H1 (cell line): ENCODE data around the gene RIF1. TPM values are rescaled to one million over a fixed set of nuclear protein-coding genes. Genes with fewer than 3 reads are reported as not detected.

Experiments
- CTCF ChIA-PET: fragments of 300-600 bp; sonication (Branson Sonifier 250); formaldehyde crosslinking; loops from one replicate; lab custom pipeline; 2021; ENCODE audit not compliant: partially characterized antibody; lab: Charles Lee
- POLR2A ChIA-PET: fragments of 300-600 bp; sonication (Branson Sonifier 250); formaldehyde crosslinking; loops from one replicate; lab custom pipeline; 2021; ENCODE audit warnings: inconsistent platforms; ENCODE audit not compliant: partially characterized antibody; lab: Charles Lee
- DNase-seq, 2 experiments: peaks; one replicate each; pipeline versions ENCODE4 v3.0.0 to v3.0.0-alpha.2; 2010 to 2022; ENCODE audit warnings: low spot score in 2 of 2, low read depth in 1 of 2, mixed read lengths in 1 of 2
- FAIRE-seq: peaks from 2 replicates; lab custom pipeline; 2011; peaks lifted over from hg19 to GRCh38; lab: Jason Lieb, UNC
- H2AFZ ChIP-seq: 2 replicates; pipeline ENCODE4 v1.8.1; 2012; ENCODE audit warnings: low read length, inconsistent platforms
- H2AK5ac ChIP-seq: 2 replicates; pipeline ENCODE4 v1.6.1; 2013; ENCODE audit warnings: low read depth, low read length
- H2BK120ac ChIP-seq: replicated peaks from 2 replicates; pipeline ENCODE3; 2013; ENCODE audit warnings: low read depth, low read length, inconsistent platforms
- H2BK12ac ChIP-seq: 2 replicates; pipeline ENCODE4 v1.6.1; 2013; ENCODE audit warnings: low read depth, low read length
- H2BK15ac ChIP-seq: 2 replicates; pipeline ENCODE4 v1.6.1; 2013; ENCODE audit warnings: low read length
- H2BK20ac ChIP-seq: 2 replicates; pipeline ENCODE4 v1.6.1; 2013; ENCODE audit warnings: low read length
- H2BK5ac ChIP-seq: 2 replicates; pipeline ENCODE4 v1.6.1; 2013; ENCODE audit warnings: low read depth, low read length
- H3K14ac ChIP-seq: 2 replicates; pipeline ENCODE4 v1.6.1; 2013; ENCODE audit warnings: inconsistent platforms; ENCODE audit not compliant: insufficient read length
- H3K18ac ChIP-seq: 2 replicates; pipeline ENCODE4 v1.6.1; 2013; ENCODE audit warnings: low read length; ENCODE audit errors: extremely low read depth
- H3K23ac ChIP-seq: 2 replicates; pipeline ENCODE4 v1.6.1; 2013; ENCODE audit warnings: inconsistent platforms; ENCODE audit not compliant: insufficient read length
- H3K23me2 ChIP-seq: 2 replicates; pipeline ENCODE4 v1.6.1; 2013; ENCODE audit warnings: low read depth, low read length
- H3K27ac ChIP-seq: 2 replicates; pipeline ENCODE4 v1.6.1; 2011; ENCODE audit warnings: low read depth, low read length, inconsistent platforms
- H3K27me3 ChIP-seq, 4 experiments: replicated peaks in 1 of 4; 1 replicate in 1 of 4; 2 replicates in 3 of 4; pipeline versions ENCODE4 v1.6.1 to v1.8.1; 2011 to 2013; ENCODE audit warnings: low read length in 3 of 4, mild to moderate bottlenecking in 3 of 4, inconsistent platforms in 2 of 4, mixed read lengths in 2 of 4, moderate library complexity in 1 of 4; ENCODE audit not compliant: control insufficient read depth in 3 of 4, insufficient read depth in 3 of 4; ENCODE audit errors: extremely low read depth in 1 of 4
- H3K36me3 ChIP-seq, 4 experiments: 2 replicates each; pipeline versions ENCODE4 v1.6.1 to v1.8.1; 2011 to 2013; ENCODE audit warnings: mild to moderate bottlenecking in 4 of 4, low read length in 3 of 4, moderate library complexity in 2 of 4, control low read depth in 1 of 4, inconsistent platforms in 1 of 4; ENCODE audit not compliant: insufficient read depth in 4 of 4, control insufficient read depth in 2 of 4
- H3K4ac ChIP-seq: replicated peaks from 2 replicates; pipeline ENCODE3; 2013; ENCODE audit warnings: low read length, low read depth, mixed read lengths, inconsistent platforms; ENCODE audit not compliant: insufficient read length
- H3K4me1 ChIP-seq, 4 experiments: replicated peaks in 1 of 4; 1 replicate in 1 of 4; 2 replicates in 3 of 4; pipeline versions ENCODE4 v1.6.1 to v1.8.1; 2011 to 2013; ENCODE audit warnings: low read length in 3 of 4, inconsistent platforms in 2 of 4, mixed read lengths in 1 of 4; ENCODE audit not compliant: insufficient read depth in 4 of 4, control insufficient read depth in 3 of 4
- H3K4me2 ChIP-seq, 2 experiments: 2 replicates each; pipeline versions ENCODE4 v1.6.1 to v1.8.1; 2011 to 2013; ENCODE audit warnings: low read depth in 2 of 2, low read length in 2 of 2, control low read depth in 1 of 2, inconsistent platforms in 1 of 2, mild to moderate bottlenecking in 1 of 2; ENCODE audit not compliant: insufficient read depth in 1 of 2
- H3K4me3 ChIP-seq, 4 experiments: fragments of 200-600, 300-600 bp in 1 of 4; sonication (generic), shearing (Covaris generic), sonication (Bioruptor Twin) in 1 of 4; 2 replicates each; pipeline versions ENCODE4 v1.5.1 to v1.8.1; 2011 to 2016; ENCODE audit warnings: low read length in 4 of 4, low read depth in 3 of 4, control low read depth in 2 of 4, inconsistent platforms in 2 of 4, mild to moderate bottlenecking in 2 of 4, mixed read lengths in 1 of 4, moderate library complexity in 1 of 4; ENCODE audit not compliant: insufficient read depth in 2 of 4; ENCODE audit errors: extremely low read depth in 1 of 4
- H3K56ac ChIP-seq: replicated peaks from 2 replicates; pipeline ENCODE3; 2013; ENCODE audit warnings: low read depth, mild to moderate bottlenecking, mixed read lengths, low read length, inconsistent platforms; ENCODE audit not compliant: insufficient read length
- H3K79me1 ChIP-seq: 2 replicates; pipeline ENCODE4 v1.6.1; 2013; ENCODE audit warnings: low read depth, low read length, control low read depth
- H3K79me2 ChIP-seq, 2 experiments: 2 replicates each; pipeline versions ENCODE4 v1.6.1 to v1.8.1; 2012 to 2013; ENCODE audit warnings: low read length in 2 of 2, mild to moderate bottlenecking in 2 of 2, inconsistent platforms in 1 of 2; ENCODE audit not compliant: insufficient read depth in 2 of 2, control insufficient read depth in 1 of 2
- H3K9ac ChIP-seq, 4 experiments: replicated peaks in 1 of 4; 1 replicate in 1 of 4; 2 replicates in 3 of 4; pipeline versions ENCODE4 v1.6.1 to v1.8.1; 2011 to 2013; ENCODE audit warnings: low read depth in 3 of 4, low read length in 3 of 4, control low read depth in 2 of 4, mild to moderate bottlenecking in 2 of 4, moderate library complexity in 2 of 4, inconsistent platforms in 1 of 4; ENCODE audit errors: extremely low read depth in 1 of 4
- H3K9me3 ChIP-seq, 2 experiments: 2 replicates each; pipeline versions ENCODE4 v1.6.1 to v1.8.1; 2012 to 2013; ENCODE audit warnings: mild to moderate bottlenecking in 2 of 2, moderate library complexity in 2 of 2, control low read depth in 1 of 2, inconsistent platforms in 1 of 2, low read depth in 1 of 2, low read length in 1 of 2, mixed read lengths in 1 of 2; ENCODE audit not compliant: insufficient read depth in 2 of 2
- H4K20me1 ChIP-seq, 2 experiments: replicated peaks in 1 of 2; 2 replicates each; pipeline versions ENCODE3 to v1.8.1; 2011 to 2013; ENCODE audit warnings: inconsistent platforms in 2 of 2, low read length in 2 of 2, mild to moderate bottlenecking in 1 of 2; ENCODE audit not compliant: insufficient read depth in 2 of 2, control insufficient read depth in 1 of 2
- H4K5ac ChIP-seq: 2 replicates; pipeline ENCODE4 v1.6.1; 2013; ENCODE audit warnings: low read length, low read depth, mixed read lengths, inconsistent platforms; ENCODE audit not compliant: insufficient read length
- H4K8ac ChIP-seq: 2 replicates; pipeline ENCODE4 v1.8.0; 2013; ENCODE audit warnings: mild to moderate bottlenecking, moderate library complexity, low read length, inconsistent platforms; ENCODE audit not compliant: insufficient read depth; ENCODE audit errors: extremely low read depth
- H4K91ac ChIP-seq: replicated peaks from 2 replicates; pipeline ENCODE3; 2013; ENCODE audit warnings: low read length, mixed read lengths, inconsistent platforms; ENCODE audit not compliant: insufficient read length
- MAFK ChIP-seq: IDR thresholded peaks from 2 replicates; pipeline ENCODE4 v1.6.1; 2012; ENCODE audit warnings: low read depth, mild to moderate bottlenecking, improper control_type of control experiment, low read length
- SAP30 ChIP-seq: fragments of 300-600 bp; sonication (generic); IDR thresholded peaks from 2 replicates; pipeline ENCODE4 v1.7.1; 2012; ENCODE audit warnings: low read length, moderate library complexity, mild to moderate bottlenecking, inconsistent platforms; ENCODE audit not compliant: insufficient read depth, insufficient replicate concordance
- WGBS, 2 experiments: shearing (Covaris generic) in 1 of 2; methylation state at CpG; one replicate each; pipeline versions ENCODE4 v1.1.6 to v1.1.7; 2013 to 2015; ENCODE audit warnings: low lambda C conversion rate in 2 of 2, mixed read lengths in 2 of 2, inconsistent platforms in 1 of 2, low coverage in 1 of 2, missing lambda C conversion rate in 1 of 2; ENCODE audit not compliant: insufficient replicate concordance in 2 of 2, insufficient coverage in 1 of 2, insufficient read length in 1 of 2; ENCODE audit errors: extremely low coverage in 1 of 2, missing lambda C conversion rate in 1 of 2; 5-methylcytosine and 5-hydroxymethylcytosine counted together
- polyA plus RNA-seq, 7 experiments: library from polyadenylated mRNA; depleted of rRNA in 3 of 7; stranded (reverse) in 5 of 7; unstranded in 2 of 7; fragments of >200 nt in 5 of 7; fragments of 200-250 nt in 2 of 7; gene quantifications; 1 replicate in 5 of 7; 2 replicates in 1 of 7; 4 replicates in 1 of 7; pipeline versions ENCODE4 v1.2.1 to v1.2.3, GENCODE V29; 2011 to 2013; ENCODE audit warnings: missing spikeins in 2 of 7, mixed read lengths in 2 of 7
- total RNA-seq: library from RNA; stranded (reverse); fragmentation: NEBNext Ultra II Directional; extraction: Animal tissue kit (Norgen Biotek cat#: 25700); gene quantifications from 2 replicates; pipeline ENCODE4 v1.2.1, GENCODE V29; 2021

The RIF1 gene
- total and polyA plus RNA-seq, 2 of the 8 experiments (the other 6 are each of a cell fraction or from before 2014, with no cell fraction given) = 9.5 to 104 TPM

DNA sequence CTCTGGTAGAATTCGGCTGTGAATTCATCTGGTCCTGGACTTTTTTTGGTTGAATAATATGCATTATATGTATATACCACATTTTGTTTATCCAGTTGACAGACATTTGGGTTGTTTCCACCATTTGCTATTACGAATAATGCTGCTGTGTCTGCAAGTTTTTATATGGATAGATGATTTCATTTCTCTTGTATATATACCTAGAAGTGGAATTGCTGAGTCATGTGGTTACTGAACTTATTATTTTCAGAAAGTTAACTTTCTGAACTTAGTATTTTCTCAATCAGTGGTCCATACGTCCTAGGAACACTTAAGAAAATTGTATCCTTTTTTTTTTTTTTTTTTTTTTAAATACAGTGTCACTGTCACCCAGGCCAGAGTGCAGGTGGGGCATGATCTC, 63.3 kb downstream of the RIF1 start:
- H3K27ac ChIP-seq = no peak overlapping the region
- no peak overlapping the region for H4K5ac ChIP-seq
- H2BK20ac ChIP-seq = no peak overlapping the region
- no peak overlapping the region for H2BK120ac ChIP-seq
- H3K4me2 ChIP-seq = no peak overlapping the region
- H2AFZ ChIP-seq = no peak overlapping the region
- CTCF ChIA-PET = no interaction called here
- H2BK15ac ChIP-seq = no peak overlapping the region
- H3K9ac ChIP-seq = no peak overlapping the region
- H3K18ac ChIP-seq = no peak overlapping the region
- H3K4ac ChIP-seq = no peak overlapping the region
- H4K8ac ChIP-seq = no peak overlapping the region
- H4K91ac ChIP-seq = no peak overlapping the region
- H3K56ac ChIP-seq = no peak overlapping the region
- FAIRE-seq (no peak), DNase-seq (no peak)
- peaks cover 25 to 78% (median 51%) of the 10 kb centered on the region in 4 experiments for H3K36me3 ChIP-seq
- H2AK5ac ChIP-seq = no peak overlapping the region
- H3K23me2 ChIP-seq = no peaks in the 10 kb centered on the region
- H2BK5ac ChIP-seq = no peak overlapping the region
- no peak overlapping the region for H3K4me3 ChIP-seq
- no peak overlapping the region for H3K14ac ChIP-seq
- POLR2A ChIA-PET = interaction anchor here (1.7 kb wide), 1 partner anchor 10 kb away, joined by 3 read pairs; no protein-coding TSS in a partner anchor
- no peak overlapping the region for H2BK12ac ChIP-seq
- H3K23ac ChIP-seq = no peak overlapping the region
- WGBS, 2 experiments = 79% methylated on average over 3 of the region's 3 CpGs; no CpG with 5 or more reads in 1 of the 2 experiments
- H3K9me3 ChIP-seq = no peaks in the 10 kb centered on the region
- TF ChIP-seq SAP30 (no peak), MAFK (peak; percentile 14; the same call in 1 of the 2 replicates)
- H3K27me3 ChIP-seq = no peaks in the 10 kb centered on the region
- no peaks in the 10 kb centered on the region for H3K79me1 ChIP-seq
- H4K20me1 ChIP-seq = no peaks in the 10 kb centered on the region
- H3K79me2 ChIP-seq = peaks cover 0 to 28% of the 10 kb centered on the region in 2 experiments; a peak in 2 of 4 replicates
- no peaks in the 10 kb centered on the region for H3K4me1 ChIP-seq
